NCI-H2196 (cell line): ENCODE results near the gene ISL2.

ENCODE experiments used
- DNase-seq: peaks from one replicate; lab custom pipeline; 2025; ENCODE audit not compliant: unreplicated experiment; lab: John Stamatoyannopoulos, UW

The ISL2 gene

DNA sequence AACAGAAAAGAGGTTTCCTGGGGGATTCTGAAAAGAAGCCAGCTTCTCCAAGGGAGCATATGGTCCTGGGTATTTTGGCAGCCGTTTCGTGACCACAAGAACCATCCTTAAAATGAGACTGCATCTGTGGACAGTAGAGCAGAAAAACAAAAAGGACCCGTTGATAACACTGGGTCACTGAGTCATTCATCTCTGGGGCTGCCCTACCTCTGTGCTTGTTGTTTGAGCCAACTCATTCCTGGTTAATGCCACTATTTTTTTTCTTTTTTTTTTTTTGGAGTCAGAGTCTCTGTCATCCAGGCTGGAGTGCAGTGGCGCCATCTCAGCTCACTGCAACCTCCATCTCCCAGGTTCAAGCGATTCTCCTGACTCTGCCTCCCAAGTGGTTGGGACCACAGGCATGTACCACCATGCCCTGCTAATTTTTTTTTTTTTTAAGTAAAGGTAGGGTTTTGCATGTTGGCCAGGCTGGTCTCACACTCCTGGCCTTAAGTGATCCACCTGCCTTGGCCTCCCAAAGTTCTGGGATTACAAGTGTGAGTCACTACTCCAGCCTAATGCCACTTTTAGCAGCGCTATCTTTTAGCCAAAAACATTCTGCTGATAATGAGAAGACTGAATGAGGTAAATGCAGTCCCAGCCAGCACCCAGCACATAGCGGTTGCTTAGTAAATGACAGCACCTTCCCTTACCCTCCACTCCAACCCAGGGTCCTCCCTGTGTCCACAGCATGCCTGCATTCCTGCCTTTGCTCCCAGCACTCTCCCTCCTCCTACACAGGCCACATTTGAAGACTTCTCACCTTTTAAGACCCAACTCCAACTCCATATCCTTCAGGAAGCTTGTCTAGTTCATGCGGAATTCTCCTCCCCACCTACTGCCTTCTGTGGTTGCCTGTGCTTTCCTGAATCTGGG, 9.1 kb upstream of the ISL2 start:
- no peak for DNase-seq

DNA sequence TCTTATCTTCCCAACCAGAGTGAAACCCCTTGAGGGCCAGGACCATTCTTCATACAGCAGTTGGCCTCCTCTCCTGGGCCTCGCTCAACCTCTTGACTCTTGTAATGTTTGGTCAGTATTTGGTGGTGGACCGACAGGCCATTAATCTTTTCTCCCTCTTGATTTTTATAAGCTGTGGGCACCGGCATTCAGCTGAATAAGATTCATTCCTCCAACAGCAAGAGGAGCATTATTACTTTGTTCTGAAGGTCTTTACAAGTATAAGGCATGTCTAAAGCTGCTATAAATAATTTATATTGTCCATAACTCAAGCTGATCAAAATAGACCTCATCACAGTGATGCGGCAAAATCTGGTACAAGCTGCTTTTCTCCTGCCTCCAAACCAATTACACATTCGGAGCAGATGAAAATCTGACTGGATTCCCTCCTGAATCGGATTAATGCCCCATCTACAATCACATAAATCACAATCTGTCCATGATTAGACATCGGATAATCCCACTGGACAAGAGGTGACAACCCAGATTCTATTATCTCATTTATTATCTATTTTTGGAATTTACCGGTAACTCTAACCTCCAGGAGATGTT, 8.4 kb upstream of the ISL2 start:
- no peak for DNase-seq

DNA sequence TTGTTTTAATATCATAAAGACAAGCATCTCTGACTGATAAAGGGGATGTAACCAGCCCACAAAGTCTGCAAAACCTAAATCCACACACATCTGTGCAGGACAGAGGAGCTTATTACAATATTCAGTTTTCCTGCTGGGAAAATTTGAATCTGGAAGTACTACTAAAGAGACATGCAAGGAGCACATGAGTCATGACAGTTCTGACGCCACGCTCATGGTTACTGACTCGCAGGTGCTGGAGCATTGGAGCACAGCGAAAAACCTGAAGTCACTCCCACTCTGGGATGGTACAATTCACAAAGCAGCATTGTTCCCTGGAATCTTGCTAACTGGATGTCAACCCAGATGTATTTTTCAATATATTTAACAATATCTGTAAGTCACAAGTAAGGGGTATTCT, 7.6 kb upstream of the ISL2 start:
- DNase-seq: no peak

DNA sequence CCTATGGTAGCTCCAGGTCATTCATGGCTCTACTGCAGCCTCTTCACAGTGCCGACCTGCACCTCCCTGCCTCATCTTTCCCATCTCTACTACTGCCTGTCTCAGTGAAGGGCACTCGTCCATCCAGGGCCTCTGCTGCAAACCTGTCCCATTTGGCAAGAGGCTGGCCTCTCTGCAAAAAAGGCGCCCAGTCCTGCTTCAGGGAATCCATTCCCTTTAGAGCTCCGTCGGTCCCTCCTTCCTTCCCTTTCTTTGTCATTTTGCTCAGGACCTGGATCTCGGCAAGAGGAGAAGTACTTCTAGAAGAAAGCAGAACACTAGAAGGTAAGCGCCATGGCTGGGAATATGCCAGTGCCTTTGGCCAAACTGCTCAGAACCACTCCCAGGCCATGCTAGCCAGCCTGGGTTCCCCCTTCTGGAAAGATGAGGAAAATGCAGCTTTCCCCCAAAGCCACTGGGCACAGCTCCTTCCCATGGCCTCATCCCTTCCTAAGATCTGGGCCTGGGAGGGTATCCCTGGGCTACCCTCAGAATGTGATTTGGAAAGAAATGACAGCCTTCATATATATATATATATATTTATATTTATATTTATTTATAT, 6.4 kb upstream of the ISL2 start:
- DNase-seq: peak; percentile 4

DNA sequence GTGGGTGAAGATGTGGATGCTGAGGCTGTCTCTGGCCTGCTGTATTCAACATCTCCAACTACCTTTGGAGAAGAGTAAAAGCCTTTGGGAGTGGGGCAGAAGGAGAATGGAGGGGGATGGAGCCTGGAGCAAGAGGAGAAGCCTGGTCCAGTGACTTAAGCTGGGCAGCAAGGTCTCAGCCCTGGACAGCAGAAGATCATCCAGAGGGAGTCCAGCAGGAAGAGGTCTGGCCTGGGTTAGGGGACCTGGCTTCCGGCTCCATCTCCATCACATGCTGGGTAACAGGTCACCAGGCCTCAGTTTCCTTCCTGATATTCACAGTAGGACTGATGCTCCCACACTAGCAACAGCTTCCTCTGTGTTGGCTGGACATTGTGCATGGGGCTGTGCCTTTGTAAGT, 3.8 kb upstream of the ISL2 start:
- DNase-seq: no peak

DNA sequence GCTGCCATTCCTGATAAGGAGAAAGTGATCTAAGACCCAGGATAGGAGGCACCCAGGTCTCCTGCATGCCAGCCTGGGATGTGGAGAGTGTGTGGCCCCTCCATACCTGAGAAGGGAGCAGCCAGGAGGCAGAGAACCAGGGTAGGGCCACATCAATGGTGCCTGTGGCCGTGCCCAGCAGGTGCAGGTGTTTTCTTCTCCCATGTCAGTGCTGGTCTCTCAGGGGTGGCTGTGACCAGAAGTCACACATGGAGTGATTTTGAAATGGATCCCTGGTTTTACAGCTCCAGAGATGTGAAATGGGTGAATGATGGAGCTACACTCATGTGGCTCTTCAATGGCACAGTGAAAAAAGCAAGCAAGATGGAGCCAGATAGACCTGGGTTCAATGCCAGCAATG, 3.3 kb upstream of the ISL2 start:
- DNase-seq: no peak

DNA sequence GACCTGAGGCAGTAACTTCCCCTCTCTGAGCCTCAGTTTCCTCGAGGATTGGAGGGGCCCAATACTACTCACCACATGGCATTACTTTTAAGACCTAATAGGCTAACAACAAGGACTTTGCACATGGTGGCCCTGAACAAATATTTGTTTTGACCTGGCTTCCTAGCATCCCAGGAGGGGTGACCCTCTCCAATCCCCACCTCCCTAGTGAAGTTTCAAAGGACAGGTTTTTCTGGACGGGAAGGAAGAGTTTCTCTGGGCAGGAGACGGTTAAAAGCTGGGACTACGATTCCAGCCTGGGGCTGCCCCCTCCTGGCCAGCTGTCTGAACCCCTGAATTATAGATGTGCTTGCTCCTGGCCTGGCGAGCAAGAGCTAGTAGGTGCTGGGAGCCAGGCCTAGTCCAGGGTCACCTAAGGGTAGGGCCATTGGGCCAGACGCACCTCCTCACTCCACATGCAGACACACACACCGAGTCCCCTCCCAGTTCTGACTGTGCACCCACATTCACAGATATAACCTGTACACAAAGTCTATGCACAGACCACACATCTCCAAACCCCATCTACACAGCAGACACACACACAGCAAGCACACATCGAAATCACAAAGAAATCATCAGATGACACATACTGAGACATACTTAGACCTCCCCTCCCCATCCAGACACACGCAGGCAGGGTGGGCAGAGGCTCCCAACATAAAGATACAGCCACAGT, 2.7 kb upstream of the ISL2 start:
- no peak for DNase-seq

DNA sequence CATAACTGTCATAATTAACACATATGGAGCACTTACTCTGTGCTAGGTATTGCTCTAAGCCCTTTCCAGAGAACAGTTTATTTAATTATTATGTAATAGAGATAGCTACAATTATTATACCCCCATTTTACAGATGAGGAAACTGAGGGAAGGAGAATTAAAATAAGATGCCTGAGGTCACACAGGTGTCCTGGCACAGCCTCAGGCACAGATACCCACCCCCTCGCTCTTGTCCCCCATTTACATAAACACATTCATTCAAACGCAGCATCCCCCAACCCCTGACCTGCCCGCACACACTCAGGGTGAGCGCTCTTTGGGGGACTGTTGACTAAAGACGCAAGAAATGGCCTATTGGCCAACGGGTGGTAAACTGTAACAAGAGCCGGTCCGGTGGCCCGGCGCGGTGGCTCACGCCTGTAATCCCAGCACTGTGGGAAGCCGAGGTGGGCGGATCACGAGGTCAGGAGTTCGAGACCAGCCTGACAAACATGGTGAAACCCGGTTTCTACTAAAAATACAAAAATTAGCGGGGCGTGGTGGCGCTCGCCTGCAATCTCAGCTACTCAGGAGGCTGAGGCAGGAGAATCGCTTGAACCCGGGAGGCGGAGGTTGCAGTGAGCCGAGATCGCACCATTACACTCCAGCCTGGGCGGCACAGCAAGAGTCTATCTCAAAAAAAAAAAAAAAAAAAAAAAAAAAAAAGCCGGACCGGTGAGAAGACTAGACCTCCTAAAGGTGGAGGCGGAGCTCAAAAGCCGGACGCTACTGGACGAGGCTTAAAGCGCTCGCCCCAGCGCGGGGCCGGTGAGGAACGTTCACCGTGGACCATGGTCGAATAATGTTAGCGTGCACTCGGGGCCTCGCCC, 1.9 kb upstream of the ISL2 start:
- no peak for DNase-seq

DNA sequence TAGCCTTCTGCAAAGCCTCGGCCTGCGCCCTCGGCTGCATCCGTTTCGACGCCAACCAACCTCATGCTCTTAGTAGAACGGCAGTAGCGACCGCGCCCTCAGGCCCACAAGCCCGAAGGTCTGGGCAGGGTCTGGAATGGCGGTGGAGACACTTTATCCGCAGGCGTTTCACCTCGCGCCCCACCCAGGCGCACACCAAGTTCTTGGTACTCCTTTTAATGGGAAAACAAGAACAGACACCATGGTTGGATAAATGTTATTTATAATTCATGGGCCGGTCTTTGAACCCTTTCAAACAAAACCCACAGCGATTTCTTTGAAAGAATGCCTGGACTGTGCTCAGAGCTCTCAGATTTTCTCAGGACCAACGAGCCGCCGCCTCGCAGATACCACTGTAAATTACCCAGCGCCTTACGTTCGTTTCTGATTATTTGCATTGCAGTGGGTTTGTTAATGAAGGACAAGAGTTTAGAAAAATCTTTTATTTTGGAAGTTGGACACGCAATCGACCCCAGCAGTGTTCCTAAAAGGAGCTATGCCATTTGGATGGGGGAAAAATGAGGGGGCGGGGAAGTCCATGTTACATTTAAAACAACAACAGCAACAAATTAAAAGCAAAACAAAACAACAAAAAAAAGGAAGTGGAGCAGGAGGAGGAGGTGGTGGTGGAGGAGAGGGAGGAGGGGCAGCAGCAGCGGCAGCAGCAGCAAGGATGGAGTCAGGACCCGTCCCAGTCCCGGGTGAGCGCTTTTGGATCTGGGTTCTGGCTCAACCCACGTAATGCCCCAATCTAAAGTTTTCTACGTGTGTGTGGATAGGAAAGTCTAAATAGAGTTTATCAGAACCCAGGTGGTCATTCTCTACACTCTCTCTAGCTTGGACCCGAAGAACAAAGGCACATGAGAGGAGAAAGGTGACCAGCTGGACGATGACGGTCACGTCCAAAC, 993 bp upstream of the ISL2 start:
- no peak for DNase-seq

DNA sequence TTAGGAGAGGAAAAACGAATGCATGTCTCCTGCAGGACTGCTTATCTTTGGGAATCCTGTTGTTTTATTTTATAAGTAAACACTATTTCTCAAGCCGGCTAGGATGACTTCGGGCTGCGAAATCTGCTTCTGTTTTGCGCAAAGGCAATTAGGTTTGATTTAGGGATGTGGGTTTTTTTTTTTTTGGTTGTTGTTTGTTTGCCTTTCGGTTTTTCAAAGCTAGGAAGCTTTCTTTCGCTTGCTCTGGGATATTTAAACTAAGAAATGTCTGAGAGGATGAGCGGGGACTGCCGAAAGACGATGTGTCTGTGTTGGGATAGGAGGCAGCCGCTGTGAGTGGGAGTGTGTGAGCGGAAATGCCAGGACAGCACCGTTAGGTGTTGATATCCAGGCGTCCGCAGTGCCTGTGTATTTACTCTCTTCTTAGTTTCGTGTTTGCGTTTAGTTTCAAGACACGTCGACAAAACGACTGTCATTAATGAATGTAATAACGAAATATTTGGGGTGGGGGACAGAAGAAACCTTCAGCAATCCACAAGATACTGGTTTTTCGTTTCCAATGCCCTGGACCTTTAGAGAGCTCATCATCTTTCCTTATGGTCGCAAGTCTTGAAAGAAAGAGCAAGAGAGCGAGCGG, 604 bp downstream of the ISL2 start:
- no peak for DNase-seq

DNA sequence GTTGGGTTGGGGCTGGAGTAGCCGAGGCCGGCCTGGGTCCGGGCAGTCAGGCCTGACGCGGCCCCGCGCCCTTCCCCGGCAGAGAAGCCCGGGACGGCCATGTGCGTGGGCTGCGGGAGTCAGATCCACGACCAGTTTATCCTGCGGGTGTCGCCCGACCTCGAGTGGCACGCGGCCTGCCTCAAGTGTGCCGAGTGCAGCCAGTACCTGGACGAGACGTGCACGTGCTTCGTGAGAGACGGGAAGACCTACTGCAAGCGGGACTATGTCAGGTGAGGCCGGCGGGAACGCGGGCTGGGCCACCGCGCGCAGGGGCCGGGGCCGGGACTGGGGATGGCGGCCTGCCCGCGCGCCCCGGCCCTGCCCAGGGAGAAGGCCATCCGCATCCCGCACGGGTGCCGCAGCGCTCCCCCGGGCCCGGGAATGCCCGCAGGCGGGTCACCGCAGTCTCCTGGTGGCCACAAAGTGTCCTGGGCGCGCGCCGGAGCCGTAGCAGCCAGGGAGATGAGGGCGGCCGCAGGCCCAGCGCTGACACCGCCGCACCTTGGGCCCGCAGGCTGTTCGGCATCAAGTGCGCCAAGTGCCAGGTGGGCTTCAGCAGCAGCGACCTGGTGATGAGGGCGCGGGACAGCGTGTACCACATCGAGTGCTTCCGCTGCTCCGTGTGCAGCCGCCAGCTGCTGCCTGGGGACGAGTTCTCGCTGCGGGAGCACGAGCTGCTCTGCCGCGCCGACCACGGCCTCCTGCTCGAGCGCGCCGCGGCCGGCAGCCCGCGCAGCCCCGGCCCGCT, 1.3 kb downstream of the ISL2 start:
- no peak for DNase-seq

DNA sequence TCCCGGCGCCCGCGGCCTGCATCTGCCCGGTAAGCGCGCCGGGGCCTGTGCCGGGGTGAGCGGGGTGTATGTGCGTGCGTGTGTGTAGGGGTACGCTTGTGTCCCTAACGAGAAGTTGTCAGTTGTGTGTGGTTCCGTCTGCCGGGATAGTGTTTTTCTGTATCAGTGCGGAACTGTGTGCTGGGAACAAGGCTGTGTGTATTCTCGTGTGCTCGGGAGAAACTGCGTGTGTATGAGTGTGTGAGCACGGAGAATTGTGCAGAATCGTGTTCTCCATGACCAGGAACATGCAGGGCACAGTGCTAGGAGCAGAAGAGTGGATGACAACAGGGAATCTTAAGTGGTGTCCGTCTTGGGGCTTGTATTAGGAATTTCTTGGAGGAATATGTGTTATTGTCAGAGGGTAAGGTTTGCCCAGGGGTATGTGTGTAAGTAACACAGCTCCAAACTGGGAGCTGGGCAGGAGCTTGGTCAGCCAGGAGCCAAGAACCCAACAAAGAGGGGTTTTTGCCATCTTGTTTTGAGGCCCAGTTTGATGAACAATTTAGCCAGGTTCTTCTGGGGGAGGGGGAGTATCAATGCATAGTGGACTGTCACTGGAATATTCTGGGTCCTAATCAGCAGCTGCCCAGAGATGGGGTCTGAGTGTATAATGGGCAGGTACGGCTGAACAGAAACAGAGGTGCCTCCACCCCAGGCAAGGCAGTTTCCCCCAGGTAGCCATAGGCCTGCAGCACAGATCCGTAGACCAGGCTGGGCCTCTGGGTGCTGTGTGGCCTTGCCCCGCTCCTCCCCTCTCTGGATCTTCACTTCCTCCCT, 2.1 kb downstream of the ISL2 start:
- no peak for DNase-seq

DNA sequence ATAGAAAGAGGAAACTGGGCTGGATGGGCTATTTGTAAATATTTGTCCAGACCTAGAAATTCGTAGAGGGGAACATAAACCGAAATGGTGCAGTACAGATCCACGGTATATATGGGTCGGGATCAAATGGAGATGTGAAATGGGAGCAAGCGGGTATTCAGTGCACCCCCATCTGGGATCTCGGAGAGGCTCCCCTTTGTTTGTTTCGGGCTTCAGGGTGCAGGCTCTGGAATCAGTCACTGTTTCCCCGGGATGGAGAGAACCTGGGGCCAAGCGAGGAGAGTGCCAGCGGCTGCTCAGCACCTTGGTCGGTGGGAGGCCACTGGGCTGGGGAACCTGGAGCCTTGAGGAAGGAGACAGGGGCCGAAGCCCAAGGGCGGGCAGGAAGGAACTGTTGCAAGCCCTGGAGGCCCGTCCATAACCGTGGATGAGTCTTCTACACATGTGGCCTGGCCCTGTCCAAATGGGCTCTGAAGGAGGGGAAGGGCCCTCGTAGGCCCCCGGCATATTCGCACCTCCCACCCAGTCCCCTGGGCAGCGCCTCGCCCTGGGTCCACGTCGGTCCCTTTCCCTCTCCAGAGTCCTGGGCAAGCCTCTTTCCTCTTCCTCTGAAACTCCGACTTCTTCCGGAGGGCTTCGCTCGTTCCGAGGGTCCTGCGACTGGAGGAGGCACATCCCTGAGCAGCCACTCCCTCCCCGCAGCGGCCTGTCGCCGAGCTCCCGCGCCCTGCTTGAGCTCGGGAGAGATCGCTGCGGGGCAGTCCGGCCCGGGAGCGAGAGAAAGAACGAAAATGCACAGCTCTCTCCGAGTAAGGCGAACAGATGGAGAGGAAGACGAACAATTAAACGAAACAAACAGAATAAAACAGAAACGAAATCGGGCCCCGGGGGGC, 3.0 kb downstream of the ISL2 start:
- DNase-seq: no peak

DNA sequence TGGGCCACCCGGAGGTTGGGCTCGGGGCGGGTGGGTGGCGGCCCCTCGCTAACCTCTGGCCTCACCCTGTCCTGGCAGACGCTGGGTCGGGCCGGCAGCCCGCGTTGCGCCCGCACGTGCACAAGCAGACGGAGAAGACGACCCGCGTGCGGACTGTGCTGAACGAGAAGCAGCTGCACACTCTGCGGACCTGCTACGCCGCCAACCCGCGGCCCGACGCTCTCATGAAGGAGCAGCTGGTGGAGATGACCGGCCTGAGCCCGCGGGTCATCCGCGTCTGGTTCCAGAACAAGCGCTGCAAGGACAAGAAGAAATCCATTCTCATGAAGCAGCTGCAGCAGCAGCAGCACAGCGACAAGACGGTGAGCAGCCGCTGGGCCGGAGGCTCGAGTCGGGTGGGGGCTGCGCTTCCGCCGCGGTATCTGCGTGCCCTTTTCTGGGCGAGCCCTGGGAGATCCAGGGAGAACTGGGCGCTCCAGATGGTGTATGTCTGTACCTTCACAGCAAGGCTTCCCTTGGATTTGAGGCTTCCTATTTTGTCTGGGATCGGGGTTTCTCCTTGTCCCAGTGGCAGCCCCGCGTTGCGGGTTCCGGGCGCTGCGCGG, 3.7 kb downstream of the ISL2 start:
- no peak for DNase-seq

DNA sequence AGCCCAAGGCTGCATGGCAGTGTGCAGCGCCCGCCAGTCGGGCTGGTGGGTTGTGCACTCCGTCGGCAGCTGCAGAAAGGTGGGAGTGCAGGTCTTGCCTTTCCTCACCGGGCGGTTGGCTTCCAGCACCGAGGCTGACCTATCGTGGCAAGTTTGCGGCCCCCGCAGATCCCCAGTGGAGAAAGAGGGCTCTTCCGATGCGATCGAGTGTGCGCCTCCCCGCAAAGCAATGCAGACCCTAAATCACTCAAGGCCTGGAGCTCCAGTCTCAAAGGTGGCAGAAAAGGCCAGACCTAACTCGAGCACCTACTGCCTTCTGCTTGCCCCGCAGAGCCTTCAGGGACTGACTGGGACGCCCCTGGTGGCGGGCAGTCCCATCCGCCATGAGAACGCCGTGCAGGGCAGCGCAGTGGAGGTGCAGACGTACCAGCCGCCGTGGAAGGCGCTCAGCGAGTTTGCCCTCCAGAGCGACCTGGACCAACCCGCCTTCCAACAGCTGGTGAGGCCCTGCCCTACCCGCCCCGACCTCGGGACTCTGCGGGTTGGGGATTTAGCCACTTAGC, 4.3 kb downstream of the ISL2 start:
- DNase-seq: peak; percentile 51
